H9 (cell line): ENCODE data around the gene ACSL6. TPM values are rescaled to one million over a fixed set of nuclear protein-coding genes. Genes with fewer than 3 reads are reported as not detected.

ENCODE experiments used
- DNase-seq: peaks from one replicate; pipeline ENCODE4 v3.0.0-alpha.2; 2017
- H2AFZ ChIP-seq: one replicate; pipeline ENCODE4 v1.6.1; 2013; ENCODE audit warnings: mild to moderate bottlenecking, low read length, control low read depth, moderate library complexity
- H2AK5ac ChIP-seq: 2 replicates; pipeline ENCODE4 v1.6.1; 2013; ENCODE audit warnings: low read length, control low read depth, mixed read lengths; ENCODE audit not compliant: insufficient read length
- H2BK120ac ChIP-seq: one replicate; pipeline ENCODE4 v1.6.1; 2013; ENCODE audit warnings: low read depth, mild to moderate bottlenecking, low read length, control low read depth, inconsistent platforms; ENCODE audit not compliant: poor library complexity, severe bottlenecking
- H2BK12ac ChIP-seq: 2 replicates; pipeline ENCODE4 v1.6.1; 2013; ENCODE audit warnings: low read length, control low read depth, mixed read lengths, low read depth; ENCODE audit not compliant: insufficient read length
- H2BK15ac ChIP-seq: 2 replicates; pipeline ENCODE4 v1.6.1; 2013; ENCODE audit warnings: low read depth, low read length, control low read depth
- H2BK20ac ChIP-seq: one replicate; pipeline ENCODE4 v1.6.1; 2013; ENCODE audit warnings: low read depth, mild to moderate bottlenecking, low read length, control low read depth, inconsistent platforms; ENCODE audit not compliant: poor library complexity, severe bottlenecking
- H2BK5ac ChIP-seq: 2 replicates; pipeline ENCODE4 v1.6.1; 2013; ENCODE audit warnings: low read length, control low read depth, mixed read lengths; ENCODE audit not compliant: insufficient read length
- H3K14ac ChIP-seq: 2 replicates; pipeline ENCODE4 v1.6.1; 2013; ENCODE audit warnings: low read length, control low read depth; ENCODE audit not compliant: insufficient read depth
- H3K18ac ChIP-seq: 2 replicates; pipeline ENCODE4 v1.6.1; 2013; ENCODE audit warnings: low read depth, mild to moderate bottlenecking, mixed read lengths, low read length, control low read depth; ENCODE audit not compliant: insufficient read length
- H3K23ac ChIP-seq: 2 replicates; pipeline ENCODE4 v1.6.1; 2013; ENCODE audit warnings: low read length, control low read depth, mixed read lengths, low read depth; ENCODE audit not compliant: insufficient read length
- H3K23me2 ChIP-seq: 2 replicates; pipeline ENCODE4 v1.6.1; 2013; ENCODE audit warnings: low read depth, mild to moderate bottlenecking, mixed read lengths, low read length, control low read depth; ENCODE audit not compliant: insufficient read length, poor library complexity, severe bottlenecking
- H3K27ac ChIP-seq: 2 replicates; pipeline ENCODE4 v1.5.1; 2013; ENCODE audit warnings: low read length, control low read depth, mixed read lengths, low read depth; ENCODE audit not compliant: insufficient read length
- H3K27me3 ChIP-seq: 2 replicates; pipeline ENCODE4 v1.6.1; 2013; ENCODE audit warnings: low read length, control low read depth, inconsistent platforms; ENCODE audit not compliant: insufficient read depth
- H3K4ac ChIP-seq: 2 replicates; pipeline ENCODE4 v1.6.1; 2013; ENCODE audit warnings: low read depth, mild to moderate bottlenecking, control low read depth, inconsistent platforms, low read length, moderate library complexity
- H3K4me1 ChIP-seq: 2 replicates; pipeline ENCODE4 v1.6.1; 2013; ENCODE audit warnings: low read length, control low read depth, inconsistent platforms; ENCODE audit not compliant: insufficient read depth
- H3K4me2 ChIP-seq: 2 replicates; pipeline ENCODE4 v1.6.1; 2013; ENCODE audit warnings: low read length, control low read depth, mixed read lengths; ENCODE audit not compliant: insufficient read length, insufficient read depth
- H3K56ac ChIP-seq: 2 replicates; pipeline ENCODE4 v1.6.1; 2013; ENCODE audit warnings: low read depth, mild to moderate bottlenecking, mixed read lengths, low read length, control low read depth; ENCODE audit not compliant: insufficient read length
- H3K79me1 ChIP-seq: 2 replicates; pipeline ENCODE4 v1.6.1; 2013; ENCODE audit warnings: low read depth, mild to moderate bottlenecking, moderate library complexity, low read length, control low read depth, inconsistent platforms; ENCODE audit not compliant: insufficient read depth, poor library complexity, severe bottlenecking
- H3K79me2 ChIP-seq: 2 replicates; pipeline ENCODE4 v1.6.1; 2013; ENCODE audit warnings: low read length, control low read depth, inconsistent platforms; ENCODE audit not compliant: insufficient read depth
- H3K9ac ChIP-seq: 2 replicates; pipeline ENCODE4 v1.6.1; 2013; ENCODE audit warnings: low read length, control low read depth, mixed read lengths; ENCODE audit not compliant: insufficient read length; ENCODE audit errors: extremely low read depth
- H3K9me3 ChIP-seq: one replicate; pipeline ENCODE4 v1.6.1; 2013; ENCODE audit warnings: low read depth, low read length, inconsistent platforms; ENCODE audit not compliant: control insufficient read depth
- H3T11ph ChIP-seq: one replicate; pipeline ENCODE4 v1.6.1; 2013; ENCODE audit warnings: mild to moderate bottlenecking, low read length, control low read depth, inconsistent platforms
- H4K20me1 ChIP-seq: one replicate; pipeline ENCODE4 v1.6.1; 2013; ENCODE audit not compliant: control insufficient read depth, insufficient read length, insufficient read depth
- H4K5ac ChIP-seq: 2 replicates; pipeline ENCODE4 v1.6.1; 2013; ENCODE audit warnings: low read depth, mild to moderate bottlenecking, mixed read lengths, low read length, control low read depth; ENCODE audit not compliant: insufficient read length
- H4K8ac ChIP-seq: replicated peaks from 2 replicates; pipeline ENCODE4 v1.6.1; 2013; ENCODE audit warnings: low read length, control low read depth, mixed read lengths, low read depth; ENCODE audit not compliant: insufficient read length
- H4K91ac ChIP-seq: 2 replicates; pipeline ENCODE4 v1.6.1; 2013; ENCODE audit warnings: low read depth, mild to moderate bottlenecking, moderate library complexity, mixed read lengths, low read length, control low read depth; ENCODE audit not compliant: insufficient read length
- H3K27ac Mint-ChIP-seq, 3 experiments: 2 replicates in 2 of 3; 3 replicates in 1 of 3; pipeline ENCODE4 v1.8.0; 2020 to 2021; ENCODE audit warnings: mixed read lengths in 3 of 3, mild to moderate bottlenecking in 1 of 3, moderate library complexity in 1 of 3
- H3K27me3 Mint-ChIP-seq: 2 replicates; pipeline ENCODE4 v1.8.0; 2021; ENCODE audit warnings: low read depth, mild to moderate bottlenecking, moderate library complexity, mixed read lengths
- H3K36me3 Mint-ChIP-seq, 3 experiments: 2 replicates in 2 of 3; 3 replicates in 1 of 3; pipeline ENCODE4 v1.8.0; 2020 to 2021; ENCODE audit warnings: low read depth in 3 of 3, mixed read lengths in 3 of 3; ENCODE audit not compliant: insufficient read depth in 1 of 3
- H3K4me1 Mint-ChIP-seq, 2 experiments: 2 replicates each; pipeline ENCODE4 v1.8.0; 2020; ENCODE audit warnings: mixed read lengths in 2 of 2
- H3K4me3 Mint-ChIP-seq, 2 experiments: 2 replicates in 1 of 2; 3 replicates in 1 of 2; pipeline ENCODE4 v1.8.0; 2020 to 2021; ENCODE audit warnings: mild to moderate bottlenecking in 2 of 2, mixed read lengths in 2 of 2, moderate library complexity in 1 of 2
- H3K9me3 Mint-ChIP-seq, 2 experiments: 2 replicates in 1 of 2; 3 replicates in 1 of 2; pipeline ENCODE4 v1.8.0; 2020; ENCODE audit warnings: mild to moderate bottlenecking in 2 of 2, mixed read lengths in 2 of 2, moderate library complexity in 1 of 2
- CTCF ChIP-seq: fragments of 200-600 bp; sonication (generic); conservative IDR thresholded peaks from 3 replicates; pipeline ENCODE4 v1.8.0; 2021; ENCODE audit warnings: antibody characterized with exemption, mild to moderate bottlenecking
- WGBS: extraction: QIAGEN DNeasy Blood & Tissue Kit; methylation state at CpG from one replicate; pipeline ENCODE4 v1.1.7; 2013; ENCODE audit warnings: missing lambda C conversion rate, low lambda C conversion rate, mixed read lengths; ENCODE audit not compliant: insufficient read length; ENCODE audit errors: extremely low coverage; 5-methylcytosine and 5-hydroxymethylcytosine counted together
- total RNA-seq: library from RNA; stranded (reverse); gene quantifications from 2 replicates; pipeline ENCODE4 v1.2.1, GENCODE V29; 2021

The ACSL6 gene
- total RNA-seq, 1 experiment from 2014 or later, result 1.6 TPM

GRCh38 chr5:131957721-131958441 lies 53.6 kb downstream of the ACSL6 start:
- Histone ChIP-seq H3K18ac (peak overlapping the region; percentile 46), H3K56ac (no peak overlapping the region), H3K9me3 (no peaks in the 10 kb centered on the region), H3K23me2 (no peaks in the 10 kb centered on the region), H3K23ac (no peak overlapping the region), H3K79me1 (no peaks in the 10 kb centered on the region), H3K27me3 (no peaks in the 10 kb centered on the region), H4K91ac (no peak overlapping the region), H4K5ac (no peak overlapping the region), H3K79me2 (no peaks in the 10 kb centered on the region), H2BK5ac (no peak overlapping the region), H2BK20ac (no peak overlapping the region), H3K9ac (no peak overlapping the region), H3T11ph (no peak overlapping the region), H4K20me1 (no peaks in the 10 kb centered on the region), H3K27ac (no peak overlapping the region), H2AK5ac (no peak overlapping the region), H3K14ac (no peak overlapping the region), H2BK120ac (no peak overlapping the region), H4K8ac (no peak overlapping the region), H3K4me2 (no peak overlapping the region), H2BK15ac (no peak overlapping the region), H3K4me1 (no peaks in the 10 kb centered on the region), H2AFZ (no peak overlapping the region), H2BK12ac (no peak overlapping the region), H3K4ac (no peak overlapping the region)
- no CpG with 5 or more reads among the region's 8 CpGs for WGBS
- Mint-ChIP-seq H3K36me3 (no peaks in the 10 kb centered on the region), H3K4me3 (no peak overlapping the region), H3K9me3 (no peaks in the 10 kb centered on the region), H3K27me3 (no peaks in the 10 kb centered on the region), H3K4me1 (peaks cover 4 to 6% of the 10 kb centered on the region in 2 experiments; a peak in 3 of 4 replicates), H3K27ac (no peak overlapping the region)
- DNase-seq, result no peak
- TF ChIP-seq CTCF, result no peak
